HG03439 (cell line): ENCODE results near the gene DESI1.
"Not testable (repeated sequence)": the region's sequence is repeated elsewhere in the genome, so short reads cannot be mapped to it uniquely, and the experiment has no call there.

ENCODE experiments used
- ATAC-seq: cut with Tn5 transposase; IDR thresholded peaks from one replicate; pipeline ENCODE4 v1.9.1; 2021; ENCODE audit warnings: mild to moderate bottlenecking, moderate library complexity; ENCODE audit not compliant: unreplicated experiment

DESI1 gene

DNA sequence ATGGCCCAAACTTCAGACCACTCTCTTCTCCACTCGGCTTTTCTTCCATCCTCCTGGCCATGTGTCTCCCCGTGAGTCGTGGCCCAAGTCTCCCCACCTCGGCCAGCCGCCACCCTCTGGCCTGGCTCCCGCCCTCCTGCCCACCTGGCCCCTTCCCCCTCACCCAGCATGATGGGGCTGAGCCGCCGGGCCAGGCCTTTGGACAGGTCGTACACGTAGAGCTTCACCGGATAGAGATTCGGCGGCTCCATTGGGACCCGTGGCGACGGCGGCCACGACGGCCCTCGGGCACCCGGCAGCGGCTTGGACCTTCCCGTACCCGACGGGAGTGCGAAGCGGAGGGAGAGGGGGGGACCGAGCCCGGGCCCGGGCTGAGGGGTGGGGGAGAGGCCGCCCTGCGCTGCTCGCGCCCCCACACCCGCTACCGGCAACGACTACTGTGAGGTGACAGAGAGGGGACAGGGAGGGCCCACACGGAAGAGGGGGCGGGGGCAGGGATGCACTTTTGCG lies at the start of gene DESI1:
DESI1 (minus strand) TSS at position 455 of the 510 bp plus-strand sequence; CDS start at position 251, 204 bp downstream.
- ATAC-seq: peak; percentile 19

DNA sequence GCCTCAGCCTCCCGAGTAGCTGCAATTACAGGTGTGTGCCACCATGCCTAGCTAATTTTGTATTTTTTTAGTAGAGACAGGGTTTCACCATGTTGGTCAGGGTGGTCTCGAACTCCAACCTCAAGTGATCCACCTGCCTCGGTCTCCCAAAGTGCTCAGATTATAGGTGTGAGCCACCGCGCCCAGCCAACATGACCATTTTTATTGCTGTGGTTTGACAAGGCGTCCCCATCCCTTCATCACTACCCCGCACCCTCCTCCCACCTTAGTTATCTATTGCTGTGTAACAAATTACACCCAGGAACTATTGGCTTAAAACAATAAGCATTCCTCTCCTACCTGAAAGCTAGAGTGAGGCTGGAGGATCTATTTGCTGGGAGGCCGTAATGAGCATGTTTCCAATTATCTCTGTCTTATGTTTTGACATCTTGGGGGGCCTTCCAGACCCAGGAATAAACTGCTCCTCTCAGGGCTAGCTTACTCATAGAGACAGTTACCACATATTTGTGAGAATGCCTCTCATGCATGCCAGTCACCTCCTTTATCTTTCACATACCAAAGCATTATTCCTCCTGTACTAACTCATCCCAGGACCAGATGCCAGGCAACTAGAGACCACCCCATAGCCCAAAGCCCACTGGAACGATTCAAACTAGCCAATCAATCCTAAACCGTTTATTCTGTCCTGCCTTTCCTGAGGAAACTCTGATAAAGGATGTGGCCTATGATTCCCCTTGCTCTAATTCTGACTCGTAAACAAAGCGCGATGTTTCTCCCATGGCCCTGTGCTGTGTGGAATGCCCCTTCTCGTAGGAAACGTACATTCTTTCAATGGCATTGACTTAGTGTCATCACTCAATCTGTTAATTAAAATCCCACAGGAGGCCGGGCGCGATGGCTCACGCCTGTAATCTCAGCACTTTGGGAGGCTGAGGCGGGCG lies 48.4 kb upstream of the DESI1 start:
- no peak for ATAC-seq

DNA sequence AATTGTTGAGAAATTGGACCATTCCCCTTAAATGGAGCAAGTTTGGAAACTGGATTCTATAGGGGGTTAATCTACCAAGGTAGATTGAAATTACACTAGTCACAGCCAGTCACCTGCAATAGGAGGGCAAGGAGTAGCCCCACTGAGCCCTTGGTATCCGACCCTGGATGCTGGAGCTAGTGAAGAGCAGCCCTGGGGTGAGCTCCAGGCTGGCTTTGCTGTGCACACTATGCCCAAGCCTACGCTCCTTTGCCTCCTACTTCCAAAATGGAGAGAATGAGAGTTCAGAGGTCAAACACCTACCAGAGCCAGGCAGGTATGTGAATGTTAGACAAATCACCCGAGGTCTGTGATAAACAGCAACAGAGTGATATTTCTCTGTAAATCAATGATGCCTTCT lies 44.1 kb upstream of the DESI1 start:
- ATAC-seq: no peak

DNA sequence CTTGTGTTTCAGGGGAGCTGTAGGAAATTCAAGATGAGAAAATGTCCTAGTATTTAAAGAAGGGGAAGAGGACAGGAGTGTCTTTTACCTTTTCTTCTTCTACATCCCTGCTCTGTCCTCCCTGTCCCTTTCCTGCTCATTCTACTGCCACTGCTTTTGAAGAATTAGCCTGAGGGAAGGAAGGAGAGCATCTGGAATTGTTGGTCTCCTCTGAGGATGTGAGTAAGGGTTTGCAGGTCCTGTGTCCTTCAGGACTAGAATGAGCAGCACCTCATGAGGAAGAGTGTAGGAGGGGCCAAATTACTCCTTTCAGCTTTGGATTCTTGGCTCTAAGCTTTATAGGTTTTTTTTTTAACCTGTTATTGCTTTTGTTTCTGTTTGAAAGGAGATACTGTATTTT lies 43.6 kb upstream of the DESI1 start:
- no peak for ATAC-seq

DNA sequence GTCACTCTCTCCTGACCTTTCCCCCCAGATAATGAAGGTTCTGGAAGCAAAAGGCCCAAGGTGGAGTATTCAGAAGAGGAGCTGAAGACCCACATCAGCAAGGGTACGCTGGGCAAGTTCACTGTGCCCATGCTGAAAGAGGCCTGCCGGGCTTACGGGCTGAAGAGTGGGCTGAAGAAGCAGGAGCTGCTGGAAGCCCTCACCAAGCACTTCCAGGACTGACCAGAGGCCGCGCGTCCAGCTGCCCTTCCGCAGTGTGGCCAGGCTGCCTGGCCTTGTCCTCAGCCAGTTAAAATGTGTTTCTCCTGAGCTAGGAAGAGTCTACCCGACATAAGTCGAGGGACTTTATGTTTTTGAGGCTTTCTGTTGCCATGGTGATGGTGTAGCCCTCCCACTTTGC lies 42.8 kb upstream of the DESI1 start:
- not testable (repeated sequence) for ATAC-seq

DNA sequence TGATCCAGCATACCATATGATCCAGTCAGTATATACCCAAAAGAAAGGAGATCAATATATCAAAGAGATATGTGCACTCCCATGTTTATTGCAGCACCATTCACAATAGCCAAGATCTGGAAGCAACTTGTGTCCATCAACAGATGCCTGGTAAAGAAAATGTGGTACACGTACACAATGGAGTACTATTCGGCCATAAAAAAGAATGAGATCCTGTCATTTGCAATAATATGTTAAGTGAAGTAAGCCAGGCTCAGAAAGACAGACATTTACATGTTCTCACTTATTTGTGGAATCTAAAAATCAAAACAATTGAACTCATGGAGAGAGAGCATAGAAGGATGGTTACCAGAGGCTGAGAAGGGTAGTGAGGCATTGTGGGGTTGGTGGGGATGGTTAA lies 40.9 kb upstream of the DESI1 start:
- no peak for ATAC-seq

DNA sequence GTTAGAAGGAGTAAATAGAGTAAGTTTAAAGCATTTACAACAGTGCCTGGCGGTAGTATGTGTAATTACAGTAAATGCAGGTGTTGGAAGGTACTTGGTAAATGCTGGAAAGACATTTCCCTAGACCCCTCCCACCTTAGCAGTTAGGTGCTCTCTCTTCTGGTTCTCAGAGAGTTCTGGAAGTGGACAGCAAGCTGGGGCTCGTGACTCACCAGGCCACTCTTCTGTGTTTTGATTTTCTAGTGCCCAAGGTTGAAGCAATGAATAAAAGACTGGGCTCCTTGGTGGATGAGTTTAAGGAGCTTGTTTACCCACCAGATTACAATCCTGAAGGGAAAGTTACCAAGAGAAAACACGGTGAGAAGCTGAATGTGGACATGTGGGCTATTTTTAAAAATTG lies 40.2 kb upstream of the DESI1 start:
- ATAC-seq: no peak

DNA sequence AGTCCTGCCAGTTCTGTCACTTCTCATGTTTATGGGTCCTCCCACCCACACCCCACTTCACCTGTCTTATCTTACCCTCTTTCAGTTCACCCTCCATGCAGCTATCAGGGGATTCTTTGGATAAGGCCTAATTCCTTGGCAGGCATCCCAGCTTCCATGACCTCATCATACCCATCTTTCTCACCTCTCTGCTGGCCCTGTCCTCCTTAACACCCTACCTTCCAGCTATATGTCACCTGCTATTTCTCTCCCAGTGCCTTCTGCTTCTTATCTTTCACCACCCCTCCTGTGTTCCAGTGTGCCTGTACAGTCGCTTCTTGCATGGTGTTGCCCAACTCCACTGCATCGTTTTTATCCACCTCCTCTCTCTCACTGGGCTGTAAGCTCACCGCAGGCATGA lies 39.6 kb upstream of the DESI1 start:
- ATAC-seq: no peak

DNA sequence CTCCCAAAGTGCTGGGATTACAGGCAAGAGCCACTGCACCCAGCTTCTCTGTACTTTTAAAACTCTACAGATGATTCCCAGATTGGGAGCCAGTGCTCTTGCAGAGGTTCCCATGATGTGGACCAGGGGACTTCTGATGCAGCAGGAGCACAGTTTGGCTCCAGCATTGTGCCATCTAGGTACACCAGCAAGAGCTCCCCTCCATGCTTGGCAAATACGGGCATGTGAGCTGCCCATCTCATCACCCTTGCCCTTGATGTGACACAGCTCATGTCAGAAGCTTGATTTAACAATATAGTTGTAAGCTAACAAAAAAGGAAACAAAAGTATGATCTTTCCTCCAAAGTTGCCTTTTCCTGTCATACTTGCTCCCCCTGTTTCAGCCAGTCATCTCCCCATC lies 39.1 kb upstream of the DESI1 start:
- no peak for ATAC-seq

DNA sequence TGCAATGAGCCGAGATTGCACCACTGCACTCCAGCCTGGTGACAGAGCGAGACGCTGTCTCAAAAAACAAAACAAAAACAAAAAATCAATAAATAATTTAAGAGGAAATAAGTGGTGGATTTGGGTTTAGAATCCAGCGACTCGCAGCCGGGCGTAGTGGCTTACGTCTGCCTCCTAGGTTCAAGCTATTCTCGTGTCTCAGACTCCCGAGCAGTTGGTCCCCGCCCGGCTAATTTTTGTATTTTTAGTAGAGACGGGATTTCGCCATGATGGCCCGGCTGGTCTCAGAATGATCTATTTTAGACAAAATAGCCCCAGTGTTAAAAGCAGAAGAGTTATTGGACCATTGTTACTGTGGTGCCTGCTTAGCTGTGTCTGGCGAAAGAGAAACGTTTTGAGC lies 38.0 kb upstream of the DESI1 start:
- no peak for ATAC-seq

DNA sequence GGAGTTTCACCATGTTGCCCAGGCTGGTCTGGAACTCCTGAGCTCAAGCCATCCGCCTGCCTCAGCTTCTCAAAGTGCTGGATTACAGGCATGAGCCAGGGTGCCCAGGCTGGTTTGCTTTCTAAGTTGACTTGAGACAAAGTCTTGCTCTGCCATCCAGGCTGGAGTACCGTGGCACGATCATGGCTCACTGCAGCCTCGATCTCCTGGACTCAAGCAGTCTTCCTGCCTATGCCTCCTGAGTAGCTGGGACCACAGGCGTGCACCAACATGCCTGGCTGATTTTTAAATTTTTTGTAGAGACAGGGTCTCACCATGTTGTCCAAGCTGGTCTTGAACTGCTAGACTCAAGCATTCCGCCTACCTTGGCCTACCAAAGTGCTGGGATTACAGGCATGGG lies 36.9 kb upstream of the DESI1 start:
- no peak for ATAC-seq

DNA sequence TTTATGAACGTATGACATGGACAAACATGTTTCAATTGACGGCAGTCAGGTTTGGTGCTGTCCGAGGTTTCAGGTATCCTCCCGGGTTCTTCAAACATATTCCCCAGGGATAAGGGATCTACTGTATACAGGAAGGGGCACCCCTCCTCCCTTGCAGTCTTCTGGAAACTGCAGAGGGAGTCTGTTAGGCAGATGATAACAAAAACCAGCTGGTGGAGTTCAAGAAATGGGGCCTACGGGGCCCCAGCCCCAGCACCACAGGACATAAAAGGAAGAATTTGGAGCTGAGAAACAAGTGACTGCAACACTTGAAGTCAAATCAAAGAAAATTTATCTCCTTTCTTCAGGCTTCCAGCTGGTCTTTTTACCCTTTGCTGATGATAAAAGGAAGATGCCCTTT lies 35.7 kb upstream of the DESI1 start:
- no peak for ATAC-seq

DNA sequence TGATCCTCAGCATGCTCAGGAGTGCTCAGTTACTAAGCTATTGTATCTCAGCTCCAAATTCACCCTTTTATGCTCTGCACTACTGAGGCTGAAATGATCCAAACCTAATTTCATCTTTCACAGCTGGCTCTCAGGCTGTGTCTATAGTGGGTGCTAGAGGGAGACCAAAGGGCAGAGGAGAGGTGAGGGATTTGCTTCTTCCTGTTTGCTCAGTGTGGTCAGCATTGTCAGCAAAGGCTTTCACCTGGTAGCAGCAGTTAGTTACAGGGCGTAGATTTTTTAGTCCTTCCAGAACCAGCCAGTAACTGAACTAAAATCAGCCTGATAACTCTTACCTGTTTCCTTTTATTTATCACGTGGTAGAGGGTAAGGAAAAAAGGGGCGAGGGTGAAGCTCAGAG lies 33.5 kb upstream of the DESI1 start:
- ATAC-seq: no peak

DNA sequence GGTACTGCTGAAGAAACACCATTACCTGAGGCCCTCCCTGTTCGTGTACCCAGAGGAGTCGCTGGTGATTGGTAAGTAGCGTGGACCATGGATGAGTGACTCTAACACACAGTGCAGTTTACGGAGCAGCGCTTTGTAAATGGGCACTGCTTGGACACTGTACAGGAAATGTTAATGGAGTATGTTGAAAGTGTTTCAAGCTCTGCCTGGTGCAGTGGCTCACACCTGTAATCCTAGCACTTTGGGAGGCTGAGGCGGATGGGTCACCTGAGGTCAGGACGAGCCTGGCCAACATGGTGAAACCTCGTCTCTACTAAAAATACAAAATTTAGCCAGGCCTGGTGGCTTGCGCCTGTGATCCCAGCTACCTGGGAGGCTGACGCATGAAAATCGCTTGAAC lies 30.0 kb upstream of the DESI1 start:
- no peak for ATAC-seq

DNA sequence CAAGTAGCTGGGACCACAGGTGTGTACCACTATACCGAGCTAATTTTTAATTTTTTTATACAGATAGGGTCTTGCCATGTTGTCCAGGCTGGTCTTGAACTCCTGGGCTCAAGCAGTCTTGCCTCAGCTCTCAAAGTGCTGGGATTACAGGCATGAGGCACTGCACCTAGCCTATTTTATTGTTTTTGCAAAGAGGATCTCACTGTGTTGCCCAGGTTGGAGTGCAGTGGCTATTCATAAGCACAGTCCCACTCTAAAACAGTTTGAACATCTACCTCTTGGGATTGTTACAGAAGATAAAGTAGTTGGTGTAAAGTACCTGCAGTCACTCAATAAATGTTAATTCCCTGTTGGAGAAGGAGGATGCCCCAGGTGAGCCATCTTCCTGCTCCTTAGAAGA lies 29.4 kb upstream of the DESI1 start:
- ATAC-seq: no peak

DNA sequence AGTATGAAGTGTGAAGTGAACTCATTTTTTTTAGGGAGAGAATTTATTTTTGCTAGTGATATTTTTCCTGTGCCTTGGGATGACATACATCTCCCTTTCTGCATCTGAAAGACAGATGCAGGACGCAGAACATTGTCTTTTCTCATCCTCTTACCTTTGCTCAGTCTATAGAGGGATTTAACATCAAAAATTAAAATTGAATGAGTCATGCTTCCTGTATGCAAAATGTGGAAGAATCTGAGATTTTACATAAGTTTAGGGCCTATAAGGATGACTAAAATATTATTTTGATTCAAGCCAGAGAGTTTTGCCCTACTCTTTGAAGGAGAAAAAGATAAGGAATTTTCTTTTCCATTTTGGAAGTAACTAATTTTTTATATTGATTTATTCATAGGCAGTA lies 27.6 kb upstream of the DESI1 start:
- no peak for ATAC-seq

DNA sequence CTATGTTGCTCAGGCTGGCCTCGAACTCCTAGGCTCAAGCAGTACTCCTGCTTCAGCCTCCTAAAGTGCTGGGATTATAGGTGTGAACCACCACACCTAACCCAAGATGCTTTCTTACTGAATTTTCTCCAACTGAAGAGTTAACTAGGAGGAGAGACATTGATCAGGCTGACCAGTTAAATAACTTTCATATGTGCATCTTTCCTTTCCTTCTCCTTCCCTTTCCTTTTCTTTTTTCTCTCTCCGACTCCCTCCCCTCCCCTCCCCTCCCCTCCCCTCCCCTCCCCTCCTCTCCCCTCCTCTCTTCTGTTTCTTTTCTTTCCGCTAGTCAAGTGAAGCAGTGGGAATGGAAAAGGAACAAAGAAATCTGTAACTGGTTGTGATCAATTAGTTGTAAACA lies 26.9 kb upstream of the DESI1 start:
- ATAC-seq: no peak

DNA sequence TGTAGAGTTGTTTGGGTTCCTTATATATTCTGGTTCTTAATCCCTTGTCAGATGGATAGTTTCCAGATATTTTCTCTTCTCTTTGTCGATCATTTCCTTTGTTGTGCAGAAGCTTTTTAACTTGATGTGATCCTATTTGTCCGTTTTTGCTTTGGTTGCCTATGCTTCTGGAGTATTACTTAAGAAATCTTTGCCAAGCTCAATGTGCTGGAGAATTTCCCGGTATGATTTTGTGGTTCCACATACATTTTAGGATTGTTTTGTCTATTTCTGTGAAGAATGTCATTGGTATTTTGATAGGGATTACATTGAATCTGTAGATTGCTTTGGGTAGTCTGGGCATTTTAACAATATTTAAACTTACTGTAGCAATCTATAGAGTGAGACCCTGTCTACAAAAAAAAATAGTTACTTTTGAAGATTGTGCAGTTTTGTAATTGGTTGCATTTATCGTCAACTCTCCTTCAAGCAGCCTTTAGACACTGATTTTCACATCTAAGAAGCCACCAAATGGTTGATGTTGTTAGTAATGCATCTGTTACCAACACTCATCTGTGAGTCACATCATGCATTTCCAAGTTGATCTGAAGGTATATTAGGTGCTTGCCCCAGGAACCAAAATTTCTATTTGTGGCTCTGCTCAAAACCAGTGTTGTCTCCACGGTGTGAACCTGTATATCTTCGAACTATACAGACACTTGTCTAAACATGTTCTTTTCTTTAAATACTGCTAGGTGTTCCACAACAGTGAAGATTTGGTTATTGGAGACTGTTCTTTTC lies 21.7 kb upstream of the DESI1 start:
- no peak for ATAC-seq

DNA sequence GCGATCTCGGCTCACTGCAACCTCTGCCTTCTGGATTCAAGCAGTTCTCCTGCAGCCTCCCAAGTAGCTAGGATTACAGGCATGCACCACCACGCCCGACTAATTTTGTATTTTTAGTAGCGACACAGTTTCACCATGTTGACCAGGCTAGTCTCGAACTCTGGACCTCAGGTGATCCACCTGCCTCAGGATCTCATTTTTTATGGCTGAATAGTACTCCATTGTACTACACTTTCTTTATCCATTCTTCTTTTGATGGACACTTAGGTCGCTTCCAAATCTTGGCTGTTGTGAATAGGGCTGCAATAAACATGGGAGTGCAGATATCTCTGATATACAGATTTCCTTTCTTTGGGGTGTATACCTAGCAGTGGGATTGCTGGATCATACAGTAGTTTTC lies 21.0 kb upstream of the DESI1 start:
- no peak for ATAC-seq

DNA sequence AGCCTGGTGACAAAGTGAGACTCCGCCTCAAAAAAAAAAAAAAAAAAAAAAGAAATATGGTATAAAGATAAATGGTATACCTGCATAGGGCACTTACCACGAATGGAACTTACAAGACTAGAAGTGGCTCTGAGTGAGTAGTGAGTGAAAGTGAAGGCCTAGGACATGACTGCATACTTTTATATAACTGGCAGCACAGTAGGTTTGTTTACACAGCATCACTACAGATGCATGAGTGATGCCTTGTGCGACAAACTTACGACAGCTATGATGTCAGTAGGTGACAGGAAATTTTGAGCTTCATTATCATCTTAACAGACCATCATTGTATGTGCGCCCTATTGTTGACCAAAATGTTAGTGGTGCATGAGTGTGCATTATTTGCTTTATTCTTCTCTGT lies 17.9 kb upstream of the DESI1 start:
- no peak for ATAC-seq

DNA sequence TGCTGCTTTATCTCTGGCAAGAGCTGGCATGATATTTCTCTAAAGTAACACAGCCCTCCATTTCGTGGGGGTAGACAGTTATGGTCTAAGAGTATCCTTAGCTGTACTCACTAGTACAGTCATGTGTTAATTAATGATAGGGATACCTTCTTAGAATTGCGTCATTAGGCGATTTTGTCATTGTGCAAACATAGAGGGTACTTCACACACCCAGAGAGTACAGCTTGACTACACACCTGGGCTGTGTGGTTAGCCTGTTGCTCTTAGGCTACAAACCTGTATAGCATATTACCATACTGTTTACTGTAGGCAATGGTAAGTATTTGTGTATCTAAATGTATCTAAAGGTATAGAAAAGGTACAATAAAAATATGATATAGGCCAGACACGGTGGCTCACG lies 17.3 kb upstream of the DESI1 start:
- ATAC-seq: no peak

DNA sequence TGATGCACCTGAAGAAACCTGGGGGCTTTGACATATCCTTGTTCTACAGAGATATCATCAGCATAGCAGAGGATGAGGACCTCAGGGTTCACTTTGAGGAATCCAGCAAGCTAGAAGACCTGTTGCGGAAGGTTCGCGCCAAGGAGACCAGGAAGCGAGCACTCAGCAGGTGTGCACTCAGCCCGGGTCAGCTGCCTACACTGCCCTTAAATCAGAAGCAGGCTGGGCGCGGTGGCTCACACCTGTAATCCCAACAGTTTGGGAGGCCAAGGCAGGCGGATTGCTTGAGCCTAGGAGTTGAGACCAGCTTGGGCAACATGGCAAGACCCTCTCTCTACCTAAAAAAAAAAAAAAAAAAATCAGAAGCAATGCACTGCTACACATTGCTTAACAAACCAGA lies 16.8 kb upstream of the DESI1 start:
- not testable (repeated sequence) for ATAC-seq
